ENCODE data around the gene FAAH.

- TF ChIP-seq, protein P1, sequence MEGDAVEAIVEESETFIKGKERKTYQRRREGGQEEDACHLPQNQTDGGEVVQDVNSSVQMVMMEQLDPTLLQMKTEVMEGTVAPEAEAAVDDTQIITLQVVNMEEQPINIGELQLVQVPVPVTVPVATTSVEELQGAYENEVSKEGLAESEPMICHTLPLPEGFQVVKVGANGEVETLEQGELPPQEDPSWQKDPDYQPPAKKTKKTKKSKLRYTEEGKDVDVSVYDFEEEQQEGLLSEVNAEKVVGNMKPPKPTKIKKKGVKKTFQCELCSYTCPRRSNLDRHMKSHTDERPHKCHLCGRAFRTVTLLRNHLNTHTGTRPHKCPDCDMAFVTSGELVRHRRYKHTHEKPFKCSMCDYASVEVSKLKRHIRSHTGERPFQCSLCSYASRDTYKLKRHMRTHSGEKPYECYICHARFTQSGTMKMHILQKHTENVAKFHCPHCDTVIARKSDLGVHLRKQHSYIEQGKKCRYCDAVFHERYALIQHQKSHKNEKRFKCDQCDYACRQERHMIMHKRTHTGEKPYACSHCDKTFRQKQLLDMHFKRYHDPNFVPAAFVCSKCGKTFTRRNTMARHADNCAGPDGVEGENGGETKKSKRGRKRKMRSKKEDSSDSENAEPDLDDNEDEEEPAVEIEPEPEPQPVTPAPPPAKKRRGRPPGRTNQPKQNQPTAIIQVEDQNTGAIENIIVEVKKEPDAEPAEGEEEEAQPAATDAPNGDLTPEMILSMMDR (IDR thresholded peaks at IDR 0.05), result no peak
- TF ChIP-seq ZFX (IDR thresholded peaks at IDR 0.05; ENCODE audit: borderline replicate concordance), result no peak
Observed at GRCh38 chr1:46459315-46459714, 65.2 kb downstream of the FAAH start.
